K562 (cell line): Measurements from ENCODE around the gene HBM. TPM values are rescaled to one million over a fixed set of nuclear protein-coding genes. Genes with fewer than 3 reads are reported as not detected.

Source experiments
- ATF7 ChIP-seq: fragments of 450-650 bp; IDR thresholded peaks from 2 replicates; pipeline ENCODE4 v1.7.1; 2014; ENCODE audit warnings: mild to moderate bottlenecking, moderate library complexity
- CXXC5 ChIP-seq: fragments of 250-450 bp; sonication (Bioruptor Pico); IDR thresholded peaks from 2 replicates; pipeline ENCODE4 v1.8.0; 2022; ENCODE audit warnings: inconsistent platforms, mild to moderate bottlenecking, moderate library complexity
- EGR1 ChIP-seq: fragments of 450-650 bp; conservative IDR thresholded peaks from 2 replicates; pipeline ENCODE4 v1.6.1; 2017; ENCODE audit warnings: mild to moderate bottlenecking
- FOXM1 ChIP-seq, 2 experiments: fragments of 450-650 bp in 1 of 2; sonication (generic) in 1 of 2; formaldehyde crosslinking in 1 of 2; IDR thresholded peaks; 2 replicates each; pipeline versions ENCODE4 v1.6.1 to v1.9.0; 2017 to 2022; ENCODE audit warnings: low read depth in 2 of 2, mild to moderate bottlenecking in 2 of 2, missing genetic modification reagents in 1 of 2, moderate library complexity in 1 of 2
- MTA3 ChIP-seq: fragments of 450-650 bp; formaldehyde crosslinking; IDR thresholded peaks from 2 replicates; pipeline ENCODE4 v1.6.1; 2017; ENCODE audit warnings: mild to moderate bottlenecking, borderline replicate concordance
- NEUROD1 ChIP-seq: fragments of 150-350 bp; IDR thresholded peaks from 2 replicates; pipeline ENCODE4 v1.6.1; 2014; ENCODE audit warnings: borderline replicate concordance, low read length, low read depth; ENCODE audit not compliant: partially characterized antibody
- NRF1 ChIP-seq, 2 experiments: fragments of 450-650 bp; IDR thresholded peaks in 1 of 2; conservative IDR thresholded peaks in 1 of 2; 2 replicates each; pipeline ENCODE4 v1.6.1; 2014; ENCODE audit warnings: mild to moderate bottlenecking in 2 of 2
- POLR2A ChIP-seq: fragments of 450-650 bp; conservative IDR thresholded peaks from 2 replicates; pipeline ENCODE4 v1.6.1; 2016
- SPI1 ChIP-seq: IDR thresholded peaks from 2 replicates; pipeline ENCODE4 v1.6.1; 2011; ENCODE audit warnings: low read depth, low read length, control low read depth, borderline replicate concordance
- ZBTB40 ChIP-seq, 2 experiments: fragments of 450-650 bp in 1 of 2; sonication (generic) in 1 of 2; formaldehyde crosslinking in 1 of 2; IDR thresholded peaks; 2 replicates each; pipeline versions ENCODE4 v1.7.1 to v1.9.0; 2016 to 2022; ENCODE audit warnings: inconsistent platforms in 1 of 2, mild to moderate bottlenecking in 1 of 2, missing genetic modification reagents in 1 of 2
- ZNF121 ChIP-seq: sonication (generic); formaldehyde crosslinking; conservative IDR thresholded peaks from 2 replicates; pipeline ENCODE4 v1.8.0; 2022; ENCODE audit warnings: missing genetic modification reagents
- ZNF518B ChIP-seq: fragments of 250-450 bp; sonication (Bioruptor Pico); IDR thresholded peaks from 2 replicates; pipeline ENCODE4 v1.5.0; 2021; ENCODE audit warnings: mild to moderate bottlenecking, moderate library complexity
- polyA plus RNA-seq, 8 experiments: library from polyadenylated mRNA; depleted of rRNA in 4 of 8; stranded (reverse) in 5 of 8; unstranded in 3 of 8; fragments of >200 nt; fragmentation: Nextera tagmentation in 2 of 8; fragmentation: Illumina TruSeq in 1 of 8; extraction: Ambion mirVana in 2 of 8; extraction: Trizol in 1 of 8; gene quantifications; 2 replicates each; pipeline versions ENCODE4 v1.2.1 to v1.2.3, GENCODE V29; 2011 to 2014; ENCODE audit warnings: inconsistent platforms in 1 of 8, missing spikeins in 1 of 8
- total RNA-seq, 7 experiments: library from RNA; depleted of rRNA in 6 of 7; stranded (reverse); fragments of >200 nt in 6 of 7; fragmentation: Illumina TruSeq in 2 of 7; extraction: Trizol in 2 of 7; gene quantifications; 2 replicates each; pipeline versions ENCODE4 v1.2.1 to v1.2.3, GENCODE V29; 2011 to 2021; ENCODE audit warnings: low replicate concordance in 1 of 7
- TF ChIP-seq, protein P1 (sequence below): fragments of 250-450 bp; sonication (Bioruptor Pico); IDR thresholded peaks from 2 replicates; pipeline ENCODE4 v1.5.0; 2021

HBM gene
- total and polyA plus RNA-seq, 9 of the 15 experiments (the other 6 are each of a cell fraction or from before 2014, with no cell fraction given), result not detected

- TF ChIP-seq ZBTB40 (IDR thresholded peaks at IDR 0.05) (0 out of 2 replicates have a peak, but pooled peaks have one; percentile 35), ZBTB40 (CRISPR knock-in tag; IDR thresholded peaks at IDR 0.05) (no peak), ZNF121 (CRISPR knock-in tag) (no peak), POLR2A (peak; percentile 75), SPI1 (no peak), NRF1 (conservative IDR thresholded peaks at IDR 0.05 in 1 of 2, IDR thresholded peaks at IDR 0.05 in 1 of 2) (peak in 1 of 2 experiments; percentile 13; a peak in 1 of 4 replicates), MTA3 (0 out of 2 replicates have a peak, but pooled peaks have one; percentile 69), ZNF518B (CRISPR knock-in tag) (no peak), NEUROD1 (no peak), ATF7 (0 out of 2 replicates have a peak, but pooled peaks have one; percentile 22), FOXM1 (IDR thresholded peaks at IDR 0.05; ENCODE audit: low read depth) (no peak), FOXM1 (CRISPR knock-in tag; IDR thresholded peaks at IDR 0.05; ENCODE audit: low read depth) (no peak), CXXC5 (CRISPR knock-in tag) (peak; percentile 52), EGR1 (peak; percentile 92)
- TF ChIP-seq, protein P1, sequence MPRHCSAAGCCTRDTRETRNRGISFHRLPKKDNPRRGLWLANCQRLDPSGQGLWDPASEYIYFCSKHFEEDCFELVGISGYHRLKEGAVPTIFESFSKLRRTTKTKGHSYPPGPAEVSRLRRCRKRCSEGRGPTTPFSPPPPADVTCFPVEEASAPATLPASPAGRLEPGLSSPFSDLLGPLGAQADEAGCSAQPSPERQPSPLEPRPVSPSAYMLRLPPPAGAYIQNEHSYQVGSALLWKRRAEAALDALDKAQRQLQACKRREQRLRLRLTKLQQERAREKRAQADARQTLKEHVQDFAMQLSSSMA (CRISPR knock-in tag), result no peak
Observed at GRCh38 chr16:154217-155030, 11.4 kb upstream of the HBM start (continued).
